Heart right ventricle (tissue), 16 donors: ENCODE data around the gene PIERCE2. TPM values are rescaled to one million over a fixed set of nuclear protein-coding genes. Genes with fewer than 3 reads are reported as not detected.
"Not testable (repeated sequence)": the region's sequence is repeated elsewhere in the genome, so short reads cannot be mapped to it uniquely, and the experiment has no call there.

Experiments
- ATAC-seq, 8 donors: fragments of 200-7000 bp; cut with Tn5 transposase; one replicate each; pipeline ENCODE4 v1.9.1; 2020; ENCODE audit warnings: mild to moderate bottlenecking in 8 of 8, moderate library complexity in 8 of 8, moderate number of reproducible peaks in 1 of 8
- DNase-seq, 2 donors: peaks; one replicate each; pipeline ENCODE4 v3.0.0-alpha.2; 2020
- H3K27ac ChIP-seq, 10 donors: fragments of 200-600 bp; sonication (generic) in 2 of 10; one replicate each; pipeline versions ENCODE4 v1.5.0 to v1.8.0; 2020 to 2022; ENCODE audit warnings: mild to moderate bottlenecking in 3 of 10
- H3K27me3 ChIP-seq, 7 donors: fragments of 200-600 bp; one replicate each; pipeline ENCODE4 v1.8.0; 2021 to 2022; ENCODE audit warnings: mild to moderate bottlenecking in 2 of 7
- H3K36me3 ChIP-seq, 9 donors: fragments of 200-600 bp; sonication (generic) in 1 of 9; one replicate each; pipeline versions ENCODE4 v1.5.0 to v1.8.0; 2020 to 2022; ENCODE audit warnings: mild to moderate bottlenecking in 2 of 9
- H3K4me1 ChIP-seq, 9 donors: fragments of 200-600 bp; sonication (generic) in 1 of 9; one replicate each; pipeline versions ENCODE4 v1.5.0 to v1.8.0; 2020 to 2022; ENCODE audit warnings: mild to moderate bottlenecking in 4 of 9
- H3K4me3 ChIP-seq, 10 donors: fragments of 200-600 bp; sonication (generic) in 2 of 10; one replicate each; pipeline versions ENCODE4 v1.5.0 to v1.8.0; 2020 to 2022; ENCODE audit warnings: mild to moderate bottlenecking in 7 of 10, moderate library complexity in 2 of 10
- H3K9me3 ChIP-seq, 11 donors: fragments of 200-600 bp in 10 of 11; sonication (generic) in 2 of 11; one replicate each; pipeline versions ENCODE4 v1.5.0 to v1.8.0; 2013 to 2022; ENCODE audit warnings: mild to moderate bottlenecking in 2 of 11, control low read depth in 1 of 11, moderate library complexity in 1 of 11
- WGBS, 2 donors: extraction: QIAGEN DNeasy Blood & Tissue Kit; methylation state at CpG; one replicate each; pipeline ENCODE4 v1.1.7; 2013; ENCODE audit warnings: inconsistent platforms in 1 of 2; 5-methylcytosine and 5-hydroxymethylcytosine counted together
- intact Hi-C, 10 donors: fragments of 100-400 bp; cut with DNase I; formaldehyde crosslinking; loops; one replicate each; pipeline versions ENCODE4 v1.11.1 to v1.14.2; 2022
- polyA plus RNA-seq, 2 donors: library from polyadenylated mRNA; stranded (reverse); fragments of 200-250 nt; gene quantifications; one replicate each; pipeline ENCODE4 v1.2.3, GENCODE V29; 2013
- total RNA-seq, 10 donors: library from RNA; stranded (reverse); fragmentation: NEBNext Ultra II Directional in 3 of 10; extraction: Animal tissue kit (Norgen Biotek cat#: 25700) in 3 of 10; gene quantifications; one replicate each; pipeline versions ENCODE4 v1.2.1 to v1.2.4, GENCODE V29; 2021 to 2023
- TF ChIP-seq, protein P1 (sequence below), 9 donors: fragments of 200-600 bp; sonication (generic) in 2 of 9; IDR thresholded peaks; one replicate each; pipeline versions ENCODE4 v1.5.0 to v1.8.0; 2021 to 2022; ENCODE audit warnings: antibody characterized with exemption in 9 of 9, mild to moderate bottlenecking in 5 of 9, moderate library complexity in 1 of 9
- donor health status: Arrhythmogenic right ventricular cardiomyopathy.
- donor health status: ischemic (EF 13 %, LVEDD 7.1; RV severe dilation, severe dysfunction).
- donor health status: healthy with polysubstance abuse.
- donor health status: DM: no; HTN: yes; CAD: no.
- donor health status: DM: no; HTN: no; CAD: no.
- donor health status: ischemic (EF 25% LVEDD 6.9; RV normal size, moderate dysfunction).
- donor health status: ischemic (EF 25% LVEDD 5.7; RV mildly dilated, moderate dysfunction).
- donor health status: healthy.
- donor health status: DM: yes; HTN: yes; CAD: no.
- donor health status: Ischemic cardiomyopathy.
- donor health status: ischemic (EF 35%, LVEDD 5.7; RV mildly dilated, moderate dysfunction).
- donor health status: nonischemic (EF 11% LVEDD 7.7; RV severe dilation, severe dysfunction).
- donor health status: DM: yes; HTN: yes; CAD: no.
- donor health status: PGD.
- donor health status: ischemic (EF 29% LVEDD 5.4; RV normal size, mild dysfunction).
- donor health status: nonischemic (EF 23%, LVEDD 6.1; RV moderate dilation, normal function).

PIERCE2 gene
- total and polyA plus RNA-seq, 12 donors, result 3.0 to 11.6 (median 5.6) TPM

DNA sequence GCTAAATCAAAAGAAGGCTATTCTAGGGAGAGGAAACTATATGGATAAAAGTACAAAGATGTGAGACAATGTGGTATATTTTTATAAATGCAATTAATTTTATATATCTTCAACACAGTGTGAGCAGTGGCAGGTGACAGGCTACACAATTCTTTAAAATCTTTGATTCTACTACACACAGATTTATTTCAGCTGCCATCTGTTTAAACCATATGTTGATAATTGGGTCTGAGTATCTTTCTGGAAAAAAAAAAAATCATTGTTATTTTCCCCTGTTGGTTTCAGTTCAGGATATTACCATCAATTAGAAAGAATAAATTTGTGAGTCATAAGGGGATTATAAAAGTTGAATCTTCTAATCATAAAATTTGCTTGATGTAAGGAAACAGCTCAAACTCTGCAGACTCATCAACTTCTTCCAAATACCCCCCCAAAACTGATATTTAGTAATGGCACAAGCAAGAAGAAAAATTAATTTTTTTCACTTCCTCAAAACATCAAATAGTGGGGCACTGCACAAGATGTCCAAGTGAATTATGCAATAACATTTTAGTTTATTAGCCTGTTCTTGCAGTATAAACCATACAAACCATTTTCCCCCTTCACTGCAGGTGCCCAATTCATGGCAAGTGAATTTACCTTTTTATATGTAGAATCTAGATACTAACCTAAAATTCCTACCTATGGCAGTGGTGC lies 12.0 kb downstream of the PIERCE2 start:
- Histone ChIP-seq H3K27ac (no peak overlapping the region), H3K4me1 (no peaks in the 10 kb centered on the region), H3K36me3 (peaks cover 0 to 5% (median 0%) of the 10 kb centered on the region in 9 donors), H3K27me3 (no peaks in the 10 kb centered on the region), H3K9me3 (no peaks in the 10 kb centered on the region), H3K4me3 (no peak overlapping the region)
- ATAC-seq (no peak), DNase-seq (no peak)
- TF ChIP-seq, protein P1, sequence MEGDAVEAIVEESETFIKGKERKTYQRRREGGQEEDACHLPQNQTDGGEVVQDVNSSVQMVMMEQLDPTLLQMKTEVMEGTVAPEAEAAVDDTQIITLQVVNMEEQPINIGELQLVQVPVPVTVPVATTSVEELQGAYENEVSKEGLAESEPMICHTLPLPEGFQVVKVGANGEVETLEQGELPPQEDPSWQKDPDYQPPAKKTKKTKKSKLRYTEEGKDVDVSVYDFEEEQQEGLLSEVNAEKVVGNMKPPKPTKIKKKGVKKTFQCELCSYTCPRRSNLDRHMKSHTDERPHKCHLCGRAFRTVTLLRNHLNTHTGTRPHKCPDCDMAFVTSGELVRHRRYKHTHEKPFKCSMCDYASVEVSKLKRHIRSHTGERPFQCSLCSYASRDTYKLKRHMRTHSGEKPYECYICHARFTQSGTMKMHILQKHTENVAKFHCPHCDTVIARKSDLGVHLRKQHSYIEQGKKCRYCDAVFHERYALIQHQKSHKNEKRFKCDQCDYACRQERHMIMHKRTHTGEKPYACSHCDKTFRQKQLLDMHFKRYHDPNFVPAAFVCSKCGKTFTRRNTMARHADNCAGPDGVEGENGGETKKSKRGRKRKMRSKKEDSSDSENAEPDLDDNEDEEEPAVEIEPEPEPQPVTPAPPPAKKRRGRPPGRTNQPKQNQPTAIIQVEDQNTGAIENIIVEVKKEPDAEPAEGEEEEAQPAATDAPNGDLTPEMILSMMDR (IDR thresholded peaks at IDR 0.05), result no peak
- intact Hi-C loops, result no loop called here

- ATAC-seq, result no peak
- H3K36me3 ChIP-seq, result peaks cover 0 to 5% (median 0%) of the 10 kb centered on the region in 9 donors
Observed at GRCh38 chr15:55422089-55422488, 13.8 kb downstream of the PIERCE2 start.

GRCh38 chr15:55434989-55435825 lies 26.9 kb downstream of the PIERCE2 start:
- no peaks in the 10 kb centered on the region for H3K27me3 ChIP-seq
- ATAC-seq (peak in 2 of 8 donors; percentile 55), DNase-seq (no peak)
- WGBS, 2 donors, result 35 to 36% methylated on average over 6 of the region's 6 CpGs
- H3K4me3 ChIP-seq, result no peak overlapping the region
- H3K27ac ChIP-seq, result no peak overlapping the region
- no peaks in the 10 kb centered on the region for H3K9me3 ChIP-seq
- TF ChIP-seq, protein P1 (IDR thresholded peaks at IDR 0.05), result peak in 8 of 9 donors; percentile 23 to 61 (median 49)
- intact Hi-C loops, result loop anchor here in 9 of 10 donors (5.0 to 10.0 kb wide), 4 partner anchors 120 to 220 kb away; partner anchors contain the start of genes PIGB (in 2 of the 9) and PIGBOS1 (in 2 of the 9)
- H3K36me3 ChIP-seq, result no peaks in the 10 kb centered on the region
- H3K4me1 ChIP-seq, result no peaks in the 10 kb centered on the region

More at GRCh38 chr15:55422089-55422488, 13.8 kb downstream of the PIERCE2 start:
- TF ChIP-seq, protein P1 (IDR thresholded peaks at IDR 0.05), result no peak
- H3K4me1 ChIP-seq, result no peaks in the 10 kb centered on the region
- no peaks in the 10 kb centered on the region for H3K27me3 ChIP-seq
- no peak overlapping the region for H3K4me3 ChIP-seq
- DNase-seq, result no peak
- no peak overlapping the region for H3K27ac ChIP-seq
- H3K9me3 ChIP-seq, result no peaks in the 10 kb centered on the region
- WGBS, 2 donors, result 0 to 2% methylated on average over 1 of the region's 1 CpG
- intact Hi-C loops, result no loop called here

GRCh38 chr15:55443141-55443540 lies 34.8 kb downstream of the PIERCE2 start:
- H3K4me1 ChIP-seq, H3K9me3 ChIP-seq, H3K27me3 ChIP-seq, intact Hi-C loops, H3K36me3 ChIP-seq, H3K4me3 ChIP-seq, DNase-seq, ATAC-seq, H3K27ac ChIP-seq: not testable (repeated sequence)
- 92 to 94% methylated on average over 15 of the region's 15 CpGs for WGBS, 2 donors

- H3K9me3 ChIP-seq, H3K36me3 ChIP-seq, ATAC-seq, H3K4me3 ChIP-seq, H3K27me3 ChIP-seq, H3K4me1 ChIP-seq, intact Hi-C loops, DNase-seq, H3K27ac ChIP-seq: not testable (repeated sequence)
- WGBS, 2 donors, result 95 to 98% methylated on average over 20 to 26 of the region's 27 CpGs
Observed at GRCh38 chr15:55445936-55446335, 37.6 kb downstream of the PIERCE2 start.

DNA sequence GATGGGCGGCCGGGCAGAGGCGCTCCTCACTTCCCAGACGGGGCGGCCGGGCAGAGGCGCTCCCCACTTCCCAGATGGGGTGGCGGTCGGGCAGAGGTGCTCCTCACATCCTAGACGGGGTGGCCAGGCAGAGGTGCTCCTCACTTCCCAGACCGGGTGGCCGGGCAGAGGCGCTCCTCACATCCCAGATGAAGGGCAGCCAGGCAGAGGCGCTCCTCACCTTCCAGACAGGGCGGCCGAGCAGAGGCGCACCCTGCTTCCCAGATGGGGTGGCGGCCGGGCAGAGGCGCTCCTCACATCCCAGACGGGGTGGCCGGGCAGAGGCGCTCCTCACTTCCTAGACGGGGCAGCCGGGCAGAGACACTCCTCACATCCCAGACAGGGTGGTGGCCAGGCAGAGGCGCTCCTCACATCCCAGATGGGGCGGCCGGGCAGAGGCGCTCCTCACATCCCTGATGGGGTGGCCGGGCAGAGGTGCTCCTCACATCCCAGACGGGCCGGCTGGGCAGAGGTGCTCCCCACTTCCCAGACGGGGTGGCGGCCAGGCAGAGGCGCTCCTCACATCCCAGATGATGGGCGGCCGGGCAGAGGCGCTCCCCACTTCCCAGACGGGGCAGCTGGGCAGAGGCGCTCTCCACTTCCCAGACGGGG lies 38.2 kb downstream of the PIERCE2 start:
- intact Hi-C loops, H3K9me3 ChIP-seq, H3K27me3 ChIP-seq, H3K36me3 ChIP-seq, H3K27ac ChIP-seq, ATAC-seq, H3K4me3 ChIP-seq, DNase-seq, H3K4me1 ChIP-seq: not testable (repeated sequence)
- WGBS, 2 donors, result 97 to 99% methylated on average over 36 to 41 of the region's 41 CpGs

DNA sequence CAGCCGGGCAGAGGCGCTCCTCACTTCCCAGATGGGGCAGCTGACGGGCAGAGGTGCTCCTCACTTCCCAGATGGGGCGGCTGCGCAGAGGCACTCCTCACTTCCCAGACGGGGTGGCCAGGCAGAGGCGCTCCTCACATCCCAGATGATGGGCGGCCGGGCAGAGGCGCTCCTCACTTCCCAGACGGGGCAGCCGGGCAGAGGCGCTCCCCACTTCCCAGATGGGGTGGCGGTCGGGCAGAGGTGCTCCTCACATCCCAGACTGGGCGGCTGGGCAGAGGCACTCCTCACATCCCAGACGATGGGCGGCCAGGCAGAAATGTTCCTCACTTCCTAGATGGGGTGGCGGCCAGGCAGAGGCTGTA lies 38.7 kb downstream of the PIERCE2 start:
- intact Hi-C loops, ATAC-seq, H3K9me3 ChIP-seq, DNase-seq, H3K36me3 ChIP-seq, H3K27ac ChIP-seq, H3K4me1 ChIP-seq, H3K4me3 ChIP-seq, H3K27me3 ChIP-seq: not testable (repeated sequence)
- whole genome bisulfite sequencing, 2 donors, result 96 to 98% methylated on average over 17 to 19 of the region's 19 CpGs
